ENCODE measurements around the gene PLA2G2F.
A peak's percentile ranks its signal among the peaks of the same experiment; 100 is the strongest.

Gene PLA2G2F

GRCh38 chr1:20095564-20096434 is 43.3 kb upstream of the PLA2G2F start:
- CTCF ChIA-PET, result interaction anchor here (3.1 kb wide), 1 partner anchor 56 kb away, joined by 11 read pairs; no protein-coding TSS in a partner anchor
- POLR2A ChIA-PET, result no interaction called here

DNA sequence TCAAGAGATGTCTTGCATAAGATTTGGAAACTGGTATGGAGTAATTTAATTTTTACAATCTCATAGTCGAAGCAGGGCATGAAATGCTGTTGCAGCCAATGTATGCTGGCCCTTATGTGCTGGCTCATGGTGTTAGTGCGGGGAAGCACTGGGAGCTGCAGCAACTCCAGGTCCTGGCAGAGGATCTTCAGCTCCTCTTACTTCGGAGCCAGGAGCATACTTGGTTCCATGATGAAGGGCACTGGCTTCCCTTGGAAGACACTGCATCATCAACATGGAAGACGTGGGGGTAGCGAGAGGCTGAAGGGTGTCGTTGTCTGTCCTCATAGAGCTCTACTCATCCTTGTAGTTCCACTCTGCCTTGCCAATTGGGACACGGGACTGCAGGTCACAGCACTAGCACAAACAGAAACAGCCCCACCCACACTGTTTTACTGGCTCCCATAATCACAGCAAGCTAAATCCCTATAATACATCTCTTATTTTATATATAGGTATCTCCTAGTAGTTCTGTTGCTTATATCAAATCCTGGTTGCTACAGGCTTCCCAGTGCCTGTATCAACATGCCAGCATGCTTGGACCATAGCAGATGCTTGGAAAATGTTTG is 42.2 kb upstream of the PLA2G2F start:
- H3K4me3 ChIP-seq (ENCODE audit: low read depth, low read length), result no peak overlapping the region
- DNase-seq (ENCODE audit: low read depth, low spot score), result no peak
- TF ChIP-seq CTCF (IDR thresholded peaks at IDR 0.05; ENCODE audit: insufficient read depth, low read length, missing control alignments), result no peak
- POLR2A ChIA-PET, result no interaction called here
- CTCF ChIA-PET, result interaction anchor here (3.1 kb wide), 1 partner anchor 55 kb away, joined by 11 read pairs; no protein-coding TSS in a partner anchor

More at GRCh38 chr1:20095564-20096434, 43.3 kb upstream of the PLA2G2F start:
- H3K4me3 ChIP-seq (ENCODE audit: low read depth, low read length), result no peak overlapping the region
- no peak for DNase-seq (ENCODE audit: low read depth, low spot score)
- no peak for TF ChIP-seq CTCF (IDR thresholded peaks at IDR 0.05; ENCODE audit: insufficient read depth, low read length, missing control alignments)

- ChIA-PET CTCF (interaction anchor here (1.0 to 6.1 kb wide), 5 partner anchors 14 to 96 kb away, joined by 3 to 36 read pairs (median 3); no protein-coding TSS in a partner anchor), POLR2A (no interaction called here)
- TF ChIP-seq CTCF (IDR thresholded peaks at IDR 0.05; ENCODE audit: insufficient read depth, low read length, missing control alignments), result no peak
- no peak overlapping the region for H3K4me3 ChIP-seq (ENCODE audit: low read depth, low read length)
- DNase-seq (ENCODE audit: low read depth, low spot score), result no peak
Measured at GRCh38 chr1:20099533-20099932, 39.6 kb upstream of the PLA2G2F start.

- CTCF ChIA-PET, result interaction anchor here (1.0 to 6.1 kb wide), 10 partner anchors 9 to 393 kb away, joined by 3 to 36 read pairs (median 4); no protein-coding TSS in a partner anchor
- TF ChIP-seq CTCF (IDR thresholded peaks at IDR 0.05; ENCODE audit: insufficient read depth, low read length, missing control alignments), result peak; percentile 61
- DNase-seq (ENCODE audit: low read depth, low spot score), result no peak
- POLR2A ChIA-PET, result no interaction called here
- H3K4me3 ChIP-seq (ENCODE audit: low read depth, low read length), result no peak overlapping the region
Measured at GRCh38 chr1:20100632-20101355, 38.3 kb upstream of the PLA2G2F start.

DNA sequence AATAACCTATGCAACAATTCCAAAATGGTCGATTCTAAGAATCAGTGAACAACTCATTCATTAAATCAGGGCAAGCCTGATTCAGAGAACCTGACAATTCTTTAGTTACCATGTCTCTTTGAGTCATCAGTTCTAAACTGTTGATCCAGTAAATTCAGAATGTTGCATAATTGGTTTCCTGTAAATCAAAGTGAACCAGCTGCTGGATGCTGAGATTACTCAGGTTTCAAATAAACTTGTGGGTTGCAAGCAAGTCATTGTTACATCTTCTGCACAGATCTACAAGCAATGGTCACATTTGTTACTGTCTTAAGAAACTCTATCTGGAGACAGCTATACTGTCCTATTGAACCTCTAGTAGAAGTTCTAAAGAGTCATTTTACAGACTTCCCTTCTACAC is 36.2 kb upstream of the PLA2G2F start:
- CTCF ChIA-PET, result interaction anchor here (1.3 to 6.1 kb wide), 3 partner anchors 17 to 110 kb away, joined by 3 to 36 read pairs (median 3); no protein-coding TSS in a partner anchor
- DNase-seq (ENCODE audit: low read depth, low spot score), result peak; percentile 5
- H3K4me3 ChIP-seq (ENCODE audit: low read depth, low read length), result no peak overlapping the region
- POLR2A ChIA-PET, result no interaction called here
- TF ChIP-seq CTCF (IDR thresholded peaks at IDR 0.05; ENCODE audit: insufficient read depth, low read length, missing control alignments), result no peak

All from AG04449 (cell line).